Erythroblast (primary cell): ENCODE measurements around the gene ASPG.

ENCODE experiments used
- GATA1 ChIP-seq: IDR thresholded peaks from 2 replicates; pipeline ENCODE4 v1.6.1; 2011; ENCODE audit warnings: low read depth, mild to moderate bottlenecking, control low read depth, low read length, moderate library complexity
- POLR2A ChIP-seq: IDR thresholded peaks from 2 replicates; pipeline ENCODE4 v1.6.1; 2011; ENCODE audit warnings: mild to moderate bottlenecking, low read length

- TF ChIP-seq POLR2A (no peak), GATA1 (no peak)
These were observed 74.5 kb downstream of the ASPG start for GRCh38 chr14:104159990-104160389.
